GM18951 (cell line): ENCODE results near the gene ADK.
"Not testable (repeated sequence)": the region's sequence is repeated elsewhere in the genome, so short reads cannot be mapped to it uniquely, and the experiment has no call there.

ENCODE experiments used
- POLR2A ChIP-seq: IDR thresholded peaks from 4 replicates; pipeline ENCODE4 v1.6.1; 2011; ENCODE audit warnings: mild to moderate bottlenecking; ENCODE audit not compliant: insufficient read length, insufficient read depth; ENCODE audit errors: extremely low read depth
- in situ Hi-C: fragments of 300-500 bp; cut with MboI; formaldehyde crosslinking; loops from one replicate; pipeline ENCODE4 v1.12.0; 2022; ENCODE audit warnings: low sequenced_read_pairs, mixed read lengths, inconsistent platforms; ENCODE audit not compliant: unreplicated experiment

Gene ADK

DNA sequence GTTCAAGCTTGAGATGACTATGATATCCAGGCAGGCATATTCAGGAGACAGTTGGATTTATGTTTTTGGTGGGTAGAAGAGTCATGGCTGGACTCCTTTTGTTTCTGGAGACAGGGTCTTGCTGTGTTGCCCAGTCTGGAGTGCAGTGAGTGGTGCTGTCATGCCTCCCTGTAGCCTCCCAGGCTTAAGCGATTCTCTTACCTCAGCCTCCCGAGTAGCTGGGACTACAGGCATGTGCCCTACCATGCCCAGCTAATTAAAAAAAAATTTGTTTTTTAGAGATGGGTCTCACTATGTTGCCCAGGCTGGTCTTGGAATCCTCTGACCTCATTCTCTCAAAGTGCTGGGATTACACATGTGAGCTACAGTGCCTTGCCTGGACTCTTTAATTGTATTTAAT is 62.0 kb downstream of the ADK start:
- no peak for TF ChIP-seq POLR2A
- in situ Hi-C loops, result no loop called here

DNA sequence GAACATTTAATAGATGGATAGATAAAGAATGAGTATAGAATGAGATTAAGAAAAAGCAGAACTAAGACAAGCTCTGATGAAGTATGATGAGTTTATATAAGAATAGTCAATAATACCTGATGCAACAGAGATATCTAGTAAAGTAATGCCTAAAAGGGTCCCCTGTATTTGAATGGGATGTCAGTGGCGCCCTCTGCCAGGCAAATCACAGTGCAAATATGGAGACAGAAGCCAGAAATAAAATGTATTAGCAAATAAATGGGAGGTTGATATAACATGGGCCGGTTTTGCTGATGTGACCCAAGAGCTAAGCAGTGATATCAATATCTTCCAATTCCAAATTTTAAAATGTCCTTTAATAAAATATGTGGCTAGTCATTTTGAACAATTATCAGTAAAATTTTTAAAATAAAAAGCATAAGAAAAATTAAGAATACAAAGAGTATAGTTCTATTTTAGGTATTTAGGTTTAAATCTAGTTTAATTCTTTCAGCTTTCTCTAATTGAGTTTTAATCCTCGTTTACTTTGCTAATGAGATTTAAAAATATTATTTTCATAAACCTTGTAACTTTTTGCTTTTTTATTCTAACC is 62.6 kb downstream of the ADK start:
- in situ Hi-C loops, result no loop called here
- no peak for TF ChIP-seq POLR2A

DNA sequence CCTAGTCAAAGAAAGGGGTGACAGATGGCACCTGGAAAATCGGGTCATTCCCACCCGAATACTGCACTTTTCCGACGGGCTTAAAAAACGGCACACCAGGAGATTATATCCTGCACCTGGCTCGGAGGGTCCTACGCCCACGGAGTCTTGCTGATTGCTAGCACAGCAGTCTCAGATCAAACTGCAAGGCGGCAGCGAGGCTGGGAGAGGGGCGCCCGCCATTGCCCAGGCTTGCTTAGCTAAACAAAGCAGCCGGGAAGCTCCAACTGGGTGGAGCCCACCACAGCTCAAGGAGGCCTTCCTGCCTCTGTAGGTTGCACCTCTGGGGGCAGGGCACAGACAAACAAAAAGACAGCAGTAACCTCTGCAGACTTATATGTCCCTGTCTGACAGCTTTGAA is 66.1 kb downstream of the ADK start:
- in situ Hi-C loops, result not testable (repeated sequence)

DNA sequence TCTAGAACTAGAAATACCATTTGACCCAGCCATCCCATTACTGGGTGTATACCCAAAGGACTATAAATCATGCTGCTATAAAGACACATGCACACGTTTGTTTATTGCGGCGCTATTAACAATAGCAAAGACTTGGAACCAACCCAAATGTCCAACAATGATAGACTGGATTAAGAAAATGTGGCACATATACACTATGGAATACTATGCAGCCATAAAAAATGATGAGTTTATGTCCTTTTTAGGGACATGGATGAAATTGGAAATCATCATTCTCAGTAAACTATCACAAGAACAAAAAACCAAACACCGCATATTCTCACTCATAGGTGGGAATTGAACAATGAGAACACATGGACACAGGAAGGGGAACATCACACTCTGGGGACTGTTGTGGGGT is 71.4 kb downstream of the ADK start:
- in situ Hi-C loops, result not testable (repeated sequence)

DNA sequence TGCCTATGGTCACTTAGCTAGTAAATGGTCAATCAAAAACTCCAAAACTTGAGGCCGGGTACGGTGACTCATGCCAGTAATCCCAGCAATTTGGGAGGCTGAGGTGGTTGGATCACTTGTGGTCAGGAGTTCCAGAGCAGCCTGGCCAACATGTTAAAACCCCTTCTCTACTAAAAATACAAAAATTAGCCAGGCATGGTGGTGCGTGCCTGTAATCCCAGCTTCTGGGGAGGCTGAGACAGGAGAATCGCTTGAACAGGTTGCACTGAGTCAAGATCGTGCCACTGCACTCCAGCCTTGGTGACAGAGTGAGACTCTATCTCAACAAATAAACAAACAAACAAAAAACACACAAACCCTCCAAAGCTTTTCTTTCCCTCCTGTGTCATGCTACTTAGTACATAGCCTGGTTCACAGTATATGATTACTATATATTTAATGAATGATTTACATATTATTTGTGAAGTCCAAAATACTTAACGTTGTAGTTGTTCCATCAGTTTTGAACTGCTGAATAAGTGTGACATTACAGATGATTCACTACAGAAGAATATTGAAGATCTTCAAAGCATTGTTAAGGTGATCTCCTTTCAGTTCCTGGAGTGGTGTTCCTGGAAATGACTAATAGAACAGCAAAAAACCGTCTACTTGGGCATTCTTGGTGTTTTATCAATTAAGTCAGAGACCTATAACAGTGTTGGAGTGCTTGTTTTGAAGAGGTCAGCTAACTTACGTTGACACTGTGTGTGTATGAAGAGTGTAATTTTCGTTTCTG is 72.9 kb downstream of the ADK start:
- TF ChIP-seq POLR2A, result no peak
- in situ Hi-C loops, result no loop called here

DNA sequence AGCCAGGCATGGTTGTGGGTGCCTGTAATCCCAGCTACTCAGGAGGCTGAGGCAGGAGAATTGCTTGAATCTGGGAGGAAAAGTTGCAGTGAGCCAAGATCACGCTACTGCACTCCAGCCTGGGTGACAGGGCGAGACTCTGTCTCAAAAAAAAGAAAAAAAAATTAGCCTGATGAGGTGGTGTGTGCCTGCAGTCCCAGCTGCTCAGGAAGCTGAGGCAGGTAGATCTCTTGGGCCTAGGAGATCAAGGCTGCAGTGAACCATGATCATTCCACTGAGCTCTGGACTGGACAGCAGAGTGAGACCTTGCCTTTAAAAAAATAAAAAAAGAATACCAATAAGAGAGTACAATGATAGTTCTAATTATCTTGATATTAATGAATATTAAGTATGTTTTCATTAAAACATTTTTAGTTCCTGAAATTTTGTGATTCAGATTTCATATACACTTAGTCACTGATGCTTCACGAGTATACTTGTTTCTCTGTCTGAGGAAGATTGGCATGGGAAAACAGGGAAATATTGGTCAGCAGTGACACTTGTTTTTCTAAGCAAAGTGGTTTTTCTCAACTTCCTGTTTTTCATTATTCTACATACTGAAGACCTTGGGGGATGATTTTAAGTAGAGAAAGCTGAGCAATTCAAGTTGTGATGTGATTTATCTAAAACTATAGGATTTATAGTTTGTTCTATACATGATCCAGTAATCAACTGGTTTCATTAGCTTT is 76.8 kb downstream of the ADK start:
- TF ChIP-seq POLR2A, result no peak
- in situ Hi-C loops, result loop anchor here (25.0 kb wide), 1 partner anchor 341 kb away; no protein-coding TSS in a partner anchor

DNA sequence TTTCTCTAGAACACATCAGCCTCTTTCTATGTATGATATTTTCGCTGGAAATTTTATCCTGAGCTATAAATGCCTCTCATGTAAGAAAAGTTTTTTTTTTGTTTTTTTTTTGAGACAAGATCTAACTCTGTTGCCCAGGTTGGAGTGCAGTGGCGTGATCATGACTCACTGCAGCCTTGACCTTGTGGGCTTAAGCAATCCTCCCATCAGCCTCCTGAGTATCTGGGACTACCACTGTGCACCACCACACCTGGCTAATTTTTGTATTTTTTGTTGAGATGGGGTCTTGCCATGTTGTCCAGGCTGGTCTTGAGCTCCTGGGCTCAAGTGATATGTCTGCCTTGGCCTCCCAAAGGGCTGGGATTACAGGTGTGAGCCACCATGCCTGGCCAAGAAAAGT is 80.4 kb downstream of the ADK start:
- in situ Hi-C loops, result loop anchor here (25.0 kb wide), 1 partner anchor 344 kb away; no protein-coding TSS in a partner anchor

DNA sequence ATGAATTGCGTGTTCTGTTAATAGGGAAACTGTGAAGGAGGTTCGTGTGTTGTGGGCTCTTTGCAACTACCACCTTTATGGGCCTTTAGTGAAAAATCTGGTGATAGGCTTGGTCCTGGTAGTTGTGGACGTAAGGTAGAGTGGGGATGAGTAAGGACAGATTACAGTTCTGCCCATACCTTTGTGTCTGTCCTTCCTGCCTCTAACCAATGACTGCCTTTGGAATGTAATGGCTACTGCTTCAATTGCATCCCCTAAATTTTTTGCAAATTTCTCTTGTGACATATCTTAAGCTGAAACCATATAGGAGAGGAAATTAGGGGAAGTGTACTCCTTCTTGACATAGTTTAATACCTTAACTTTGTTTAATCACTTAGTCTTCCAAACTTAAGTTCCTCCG is 82.3 kb downstream of the ADK start:
- no peak for TF ChIP-seq POLR2A
- in situ Hi-C loops, result loop anchor here (25.0 kb wide), 1 partner anchor 346 kb away; no protein-coding TSS in a partner anchor

More for the DNA sequence above, 80.4 kb downstream of the ADK start:
- no peak for TF ChIP-seq POLR2A

DNA sequence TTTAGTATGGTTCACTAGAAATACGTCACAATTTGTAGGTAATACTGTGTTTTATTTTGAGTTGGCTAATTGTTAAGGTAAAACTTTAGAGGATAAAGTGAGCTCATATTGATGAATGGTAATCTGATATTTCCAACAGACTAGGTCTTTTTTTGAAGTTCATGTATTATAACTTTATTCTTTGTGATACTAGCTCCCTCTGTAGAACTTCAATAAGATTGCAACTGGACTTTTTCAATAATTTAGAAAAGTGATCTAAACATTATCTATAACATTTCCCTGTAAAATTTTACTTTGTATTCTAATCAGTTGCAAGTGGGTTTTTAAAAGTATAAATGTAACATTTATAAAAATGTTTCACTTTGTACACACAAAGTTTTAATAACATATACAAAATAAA is 83.5 kb downstream of the ADK start:
- no peak for TF ChIP-seq POLR2A

DNA sequence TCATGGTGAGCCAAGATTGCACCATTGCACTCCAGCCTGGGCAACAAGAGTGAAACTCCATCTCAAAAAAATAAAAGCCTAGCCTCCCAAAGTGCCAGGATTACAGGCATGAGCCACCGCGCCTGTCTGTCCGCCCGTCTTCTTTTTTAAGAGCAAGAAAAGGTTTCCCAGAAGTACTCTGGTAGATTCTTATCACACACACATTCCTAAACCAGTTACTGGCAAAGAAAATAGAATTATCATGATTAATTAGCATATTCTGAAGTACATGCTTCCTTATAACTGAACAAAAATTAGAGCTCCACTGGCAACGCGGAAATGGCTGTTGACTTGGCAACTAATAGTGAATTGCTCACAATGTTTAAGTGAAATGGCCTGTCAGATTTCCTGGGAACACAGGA is 87.0 kb downstream of the ADK start:
- no peak for TF ChIP-seq POLR2A
- in situ Hi-C loops, result loop anchor here (25.0 kb wide), 1 partner anchor 351 kb away; no protein-coding TSS in a partner anchor

More for the DNA sequence above, 83.5 kb downstream of the ADK start:
- in situ Hi-C loops, result loop anchor here (25.0 kb wide), 1 partner anchor 347 kb away; no protein-coding TSS in a partner anchor

DNA sequence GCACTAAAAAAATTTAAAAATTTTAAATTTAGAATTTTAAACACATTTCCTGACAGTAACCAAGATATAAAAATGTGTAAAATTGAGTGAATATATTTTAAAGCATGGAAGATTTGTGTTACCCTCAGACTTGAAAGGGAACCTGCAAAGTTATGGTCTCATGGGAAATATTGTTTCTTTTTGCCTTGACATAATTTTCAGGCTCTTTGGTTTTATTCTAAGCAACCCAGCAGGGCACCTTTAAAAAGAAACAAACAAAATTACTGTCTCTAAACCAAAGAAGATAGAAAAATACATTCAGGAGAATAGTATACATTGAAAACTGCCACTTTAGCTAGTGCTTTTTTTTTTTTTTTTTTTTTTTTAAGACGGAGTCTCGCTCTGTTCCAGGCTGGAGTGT is 87.5 kb downstream of the ADK start:
- in situ Hi-C loops, result loop anchor here (25.0 kb wide), 1 partner anchor 351 kb away; no protein-coding TSS in a partner anchor
- no peak for TF ChIP-seq POLR2A

DNA sequence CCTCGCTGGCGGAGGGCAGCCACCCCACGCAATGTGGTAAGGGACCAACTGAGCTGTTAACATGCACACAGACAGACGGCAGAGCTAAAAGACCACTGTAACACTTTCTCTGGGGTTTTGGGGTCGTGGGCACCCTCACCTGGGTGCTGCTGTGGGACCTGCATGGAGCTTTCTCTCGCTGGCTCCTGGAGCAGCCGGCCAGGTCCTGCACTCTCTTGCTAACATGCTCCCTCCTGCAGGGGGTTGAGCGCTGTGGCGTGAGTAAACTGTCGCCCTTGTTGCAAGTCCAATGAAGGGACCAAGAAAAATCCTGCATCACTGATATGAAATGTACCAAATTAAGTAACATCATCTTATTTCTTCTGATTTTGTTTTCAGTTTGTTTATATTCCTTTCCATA is 92.0 kb downstream of the ADK start:
- TF ChIP-seq POLR2A, result no peak
- in situ Hi-C loops, result loop anchor here (10.0 to 25.0 kb wide), 2 partner anchors 356 to 852 kb away; a partner anchor contains a TSS

DNA sequence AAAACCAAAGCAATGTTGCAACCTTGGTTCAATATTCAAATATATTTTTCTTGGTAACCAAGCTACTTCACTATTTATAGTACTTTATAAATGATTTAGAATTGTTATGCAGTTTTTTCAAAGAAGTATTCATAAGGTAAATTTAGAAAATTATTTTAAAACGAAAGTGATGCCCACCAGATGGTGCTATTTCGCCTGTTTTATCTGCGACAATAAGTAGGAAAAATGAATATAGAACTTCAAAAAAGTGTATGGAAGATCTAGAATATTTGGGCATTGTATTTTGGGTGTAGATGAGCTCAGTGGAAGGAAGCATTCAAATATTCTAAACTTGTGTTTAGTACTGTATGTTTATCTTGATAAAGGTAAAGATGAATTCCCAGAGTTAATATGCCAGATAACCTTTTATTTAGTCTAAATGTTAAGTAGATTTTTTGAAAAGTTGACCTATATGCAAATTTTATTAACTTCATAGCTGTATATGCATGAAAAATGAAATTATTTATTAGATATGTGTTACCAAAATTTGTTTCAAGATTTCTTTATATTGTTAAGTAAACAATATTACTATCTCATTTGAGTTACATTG is 93.2 kb downstream of the ADK start:
- no peak for TF ChIP-seq POLR2A
- in situ Hi-C loops, result loop anchor here (10.0 to 25.0 kb wide), 2 partner anchors 357 to 851 kb away; a partner anchor contains a TSS

DNA sequence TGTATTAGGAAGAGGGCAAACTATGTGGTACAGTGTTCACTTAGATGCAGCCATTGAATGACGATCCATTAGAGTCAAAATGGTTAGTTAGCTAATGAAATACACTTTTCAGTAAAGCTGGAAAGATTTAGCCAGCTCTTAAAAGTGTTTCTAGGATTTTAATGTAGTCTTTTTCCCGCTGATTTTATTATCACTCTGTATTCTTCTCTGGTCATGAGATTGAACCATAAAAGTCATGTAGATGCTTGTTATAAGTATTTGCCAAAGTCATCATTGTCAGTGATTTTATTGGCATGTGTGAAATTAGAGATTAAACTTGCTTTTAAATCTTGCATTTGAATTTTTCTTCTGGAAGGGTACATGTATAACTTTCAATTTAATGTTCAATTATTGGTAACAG is 93.8 kb downstream of the ADK start:
- in situ Hi-C loops, result loop anchor here (10.0 to 25.0 kb wide), 2 partner anchors 358 to 850 kb away; a partner anchor contains a TSS
- TF ChIP-seq POLR2A, result no peak
